Tongue (tissue), 2 donors: ENCODE data around the gene RAB22A. TPM values are rescaled to one million over a fixed set of nuclear protein-coding genes. Genes with fewer than 3 reads are reported as not detected.

ENCODE experiments used
- DNase-seq: peaks from one replicate; pipeline ENCODE4 v3.0.0-alpha.2; 2015
- total RNA-seq: library from RNA; depleted of rRNA; stranded (reverse); fragments of >200 nt; gene quantifications from one replicate; pipeline ENCODE4 v1.2.3, GENCODE V29; 2014

The RAB22A gene, protein sequence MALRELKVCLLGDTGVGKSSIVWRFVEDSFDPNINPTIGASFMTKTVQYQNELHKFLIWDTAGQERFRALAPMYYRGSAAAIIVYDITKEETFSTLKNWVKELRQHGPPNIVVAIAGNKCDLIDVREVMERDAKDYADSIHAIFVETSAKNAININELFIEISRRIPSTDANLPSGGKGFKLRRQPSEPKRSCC
- total RNA-seq: 19.3 TPM

DNA sequence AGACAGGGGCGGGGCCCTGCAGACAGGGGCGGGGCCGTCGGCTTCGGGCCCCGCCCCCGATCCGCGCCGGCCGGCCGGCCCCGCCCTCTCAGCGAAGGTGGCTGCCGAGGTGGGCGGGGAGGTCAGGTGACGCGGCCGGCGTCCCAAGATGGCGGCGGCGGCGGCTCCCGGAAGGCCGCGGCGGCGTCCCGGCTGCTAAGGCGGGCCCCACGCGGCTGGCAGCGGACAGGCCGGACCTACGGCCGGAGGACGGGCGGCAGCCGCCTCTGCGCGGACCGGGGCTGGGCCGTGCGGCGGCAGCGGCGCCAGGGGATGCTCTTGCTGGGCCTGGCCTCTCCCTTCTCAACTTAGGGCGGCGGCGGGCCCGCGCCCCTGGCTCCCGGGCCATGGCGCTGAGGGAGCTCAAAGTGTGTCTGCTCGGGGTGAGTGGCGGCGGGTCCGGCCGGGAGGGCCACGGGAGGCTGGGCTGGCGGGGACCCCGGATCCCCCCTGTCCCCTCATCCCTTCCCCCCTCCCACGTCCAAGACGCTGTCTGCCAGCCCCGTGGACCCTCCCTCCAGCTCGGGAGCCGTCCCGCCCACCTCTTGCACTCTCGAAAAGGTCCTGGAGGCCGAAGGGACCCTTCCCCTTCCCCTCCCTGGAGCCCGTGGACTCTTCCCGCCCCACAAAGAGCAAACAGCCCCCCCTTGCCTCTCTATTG, at the start of gene RAB22A:
Gene RAB22A (plus strand): TSS at position 125 of the 700 bp plus-strand sequence. CDS start 262 bp downstream, at position 387.
- DNase-seq: peak; percentile 91

DNA sequence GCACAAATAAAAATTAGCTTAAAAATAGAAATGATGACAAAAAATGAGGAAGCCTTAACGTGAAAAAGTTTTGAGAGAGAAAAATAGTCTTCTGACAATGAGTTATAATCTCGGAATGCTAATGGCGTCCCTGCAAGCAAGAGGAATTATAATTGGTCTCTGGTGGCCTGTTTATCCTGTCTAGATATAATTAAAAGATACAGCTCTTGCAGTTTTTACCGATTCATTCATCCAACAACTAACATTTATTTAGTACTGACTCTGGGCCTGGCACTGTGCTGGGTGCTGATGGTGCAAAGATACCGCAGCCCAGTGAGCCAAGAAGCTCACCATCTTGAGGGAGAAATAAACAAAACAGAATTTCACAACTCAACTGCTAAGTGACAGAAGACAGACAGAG, 49.5 kb upstream of the RAB22A start:
- DNase-seq: no peak

DNA sequence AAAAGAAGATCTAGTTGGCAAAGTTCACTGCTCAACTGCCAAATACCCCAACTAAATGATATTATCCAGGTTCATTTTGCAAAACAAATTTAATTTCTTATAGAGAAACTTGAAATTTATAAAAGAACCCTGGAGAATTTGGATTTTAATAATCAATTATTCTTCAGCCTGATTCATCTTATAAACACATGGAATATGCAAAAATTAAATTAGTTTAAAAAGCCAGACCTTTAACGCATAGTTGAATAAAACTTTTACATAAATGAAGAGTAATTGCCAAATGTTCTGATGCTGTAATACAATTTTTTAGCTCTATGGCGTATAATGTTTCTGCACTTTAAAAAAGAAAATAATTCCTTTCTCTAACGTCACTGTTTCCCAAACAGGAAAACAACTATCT, 47.9 kb upstream of the RAB22A start:
- DNase-seq: no peak

DNA sequence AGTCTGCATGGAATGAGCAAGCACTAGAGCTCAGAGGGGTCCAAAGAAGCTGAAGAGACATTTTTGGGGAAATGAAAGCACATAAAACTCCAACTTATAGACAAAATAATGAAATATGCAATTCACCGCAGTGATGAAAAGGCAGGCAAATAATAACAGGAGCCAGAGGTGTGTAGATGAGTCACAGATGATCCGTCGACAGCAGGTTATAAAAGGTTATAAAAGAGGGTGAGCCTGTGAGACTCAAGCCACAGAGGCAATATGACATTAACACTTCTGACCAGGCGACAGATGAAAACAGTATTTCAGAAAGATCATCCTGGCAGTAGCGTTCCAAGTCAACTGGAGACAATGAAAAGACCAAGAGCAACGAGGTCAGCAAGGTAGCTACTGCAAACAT, 45.2 kb upstream of the RAB22A start:
- DNase-seq: no peak

DNA sequence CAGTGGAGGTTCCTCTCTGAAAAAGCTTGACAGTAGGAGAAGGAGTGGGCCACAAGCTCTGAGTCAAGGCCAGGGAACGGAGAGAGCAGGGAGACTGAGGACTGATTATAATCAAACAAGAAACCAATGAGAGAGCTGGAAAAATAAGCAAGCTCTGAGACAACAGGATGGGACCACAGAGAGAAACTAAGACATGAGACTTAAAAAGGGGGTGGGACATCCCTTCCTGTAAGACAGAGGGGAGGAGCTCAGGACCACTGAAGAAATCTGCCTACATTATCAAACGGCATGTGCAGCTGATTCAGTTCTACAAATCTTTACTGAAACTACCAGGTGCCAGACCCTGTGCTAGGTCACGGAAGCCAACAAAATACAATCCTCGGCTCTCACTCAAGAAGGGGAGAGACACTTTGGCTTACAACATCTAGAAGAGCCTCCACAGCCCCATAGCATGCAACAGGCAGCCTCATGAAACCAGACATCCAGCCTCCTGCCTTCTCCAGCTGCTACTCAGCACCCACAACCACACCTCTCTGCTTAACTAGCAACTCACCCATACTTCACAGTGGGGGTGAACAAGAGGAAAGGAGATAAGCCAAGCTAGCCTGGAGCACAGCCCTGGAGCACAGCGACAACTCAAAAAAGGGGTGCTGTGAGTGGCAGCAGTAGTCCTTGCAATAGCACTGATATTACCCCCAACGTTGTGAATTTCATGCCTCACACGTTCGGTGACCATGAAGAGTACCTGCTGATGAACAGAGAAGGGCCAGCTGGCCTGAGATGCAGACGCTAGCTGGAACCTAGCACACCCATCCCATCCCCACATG, 41.9 kb upstream of the RAB22A start:
- no peak for DNase-seq

DNA sequence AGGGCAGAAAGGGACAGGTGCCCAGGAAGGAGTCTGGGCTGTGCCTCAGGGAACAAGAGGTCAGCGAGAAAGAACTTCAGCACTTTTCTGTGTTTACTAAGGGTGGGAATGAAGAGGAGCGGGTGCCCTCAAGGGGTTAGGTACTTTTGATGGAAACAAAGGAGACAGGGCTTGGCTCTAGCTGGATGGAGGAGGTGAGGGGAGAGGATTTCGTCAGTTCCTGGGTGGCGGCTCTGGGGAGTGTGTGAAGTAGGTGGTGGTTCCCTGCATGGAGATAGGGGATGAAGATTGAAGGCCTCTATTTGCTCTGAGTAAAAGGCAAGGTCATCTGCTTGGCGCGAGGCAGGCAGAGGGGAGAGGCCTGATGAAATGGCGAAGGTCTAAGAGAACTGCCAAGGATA, 41.1 kb upstream of the RAB22A start:
- no peak for DNase-seq

DNA sequence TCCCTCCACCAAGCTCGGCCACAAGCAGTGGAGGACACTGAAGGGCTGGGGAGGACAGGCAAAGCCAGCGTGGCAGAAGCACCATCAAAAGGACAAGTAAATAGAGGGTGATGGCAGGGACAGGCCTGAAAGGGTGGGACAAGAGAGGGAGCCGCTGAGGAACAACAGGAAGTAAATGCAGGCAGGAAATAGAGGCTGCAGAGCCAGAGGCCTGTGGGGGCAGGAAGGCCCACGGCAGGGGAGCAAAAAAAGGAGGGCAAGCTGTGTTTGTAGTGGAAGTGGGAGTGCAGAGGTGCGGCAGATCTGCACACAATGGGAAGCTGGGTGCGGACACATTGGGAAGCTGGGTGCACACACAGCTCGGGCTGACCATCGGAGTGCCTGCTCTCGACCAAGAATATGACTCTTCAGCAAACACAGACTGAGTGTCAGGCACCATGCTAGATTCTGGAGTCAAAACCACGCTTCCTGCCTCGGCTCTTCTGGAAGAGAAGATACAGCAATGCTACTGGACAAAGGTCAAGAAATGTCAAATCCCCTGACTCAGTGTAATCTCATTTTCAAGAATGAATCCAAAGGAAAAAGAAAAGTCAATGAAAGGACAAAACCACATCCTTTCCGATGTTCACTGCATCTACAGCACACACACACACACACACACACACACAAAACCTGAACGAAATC, 40.4 kb upstream of the RAB22A start:
- no peak for DNase-seq

DNA sequence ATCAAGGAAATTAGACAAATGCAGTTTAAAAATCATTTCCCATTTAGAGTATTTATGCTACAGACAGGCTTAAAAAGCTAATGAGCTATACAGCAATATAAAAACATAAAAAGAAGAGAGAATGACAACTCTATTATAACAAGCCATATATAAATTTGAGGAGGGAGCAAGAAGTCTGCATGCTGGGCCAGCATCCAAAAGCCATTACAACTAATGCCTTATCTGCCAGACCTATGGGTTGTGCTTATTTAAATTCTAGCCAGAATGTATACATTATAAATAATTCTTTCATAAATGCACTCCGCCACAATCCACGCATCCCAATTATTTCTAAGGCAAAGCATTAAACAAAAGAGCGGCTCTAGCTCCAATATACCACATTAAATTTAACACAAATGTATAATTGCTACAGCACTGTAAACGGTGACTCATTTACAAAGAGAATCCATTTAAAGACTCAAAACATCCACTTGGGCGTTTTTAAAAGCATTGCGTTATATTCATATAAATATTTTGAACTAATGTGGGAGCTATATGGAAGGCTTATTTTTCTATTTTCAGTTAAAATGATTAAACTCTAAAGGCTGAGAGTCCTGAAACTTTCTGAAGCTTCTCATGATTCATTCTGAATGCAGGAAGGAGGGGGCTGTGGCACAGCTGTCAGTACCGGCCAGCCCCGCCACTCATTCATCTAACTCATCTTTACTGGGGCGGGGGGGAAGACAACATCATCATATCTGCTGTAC, 37.7 kb upstream of the RAB22A start:
- peak; percentile 13 for DNase-seq

DNA sequence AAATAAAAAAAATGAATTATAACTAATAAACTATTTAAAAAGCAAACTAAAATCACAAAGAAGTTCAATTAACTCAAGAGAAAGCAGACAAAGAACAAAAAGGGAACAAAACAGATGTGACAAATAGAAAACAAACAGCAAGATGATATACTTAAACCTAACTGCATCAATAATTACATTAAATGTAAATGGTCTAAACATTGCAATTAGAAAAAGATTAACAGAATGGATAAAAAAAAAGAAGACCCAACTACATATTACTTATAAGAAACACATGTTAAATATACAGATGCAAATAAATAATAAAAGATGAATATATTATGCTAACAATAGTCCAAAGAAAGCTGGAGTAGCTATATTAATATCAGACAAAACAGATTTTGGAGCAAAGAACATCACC, 35.1 kb upstream of the RAB22A start:
- no peak for DNase-seq

DNA sequence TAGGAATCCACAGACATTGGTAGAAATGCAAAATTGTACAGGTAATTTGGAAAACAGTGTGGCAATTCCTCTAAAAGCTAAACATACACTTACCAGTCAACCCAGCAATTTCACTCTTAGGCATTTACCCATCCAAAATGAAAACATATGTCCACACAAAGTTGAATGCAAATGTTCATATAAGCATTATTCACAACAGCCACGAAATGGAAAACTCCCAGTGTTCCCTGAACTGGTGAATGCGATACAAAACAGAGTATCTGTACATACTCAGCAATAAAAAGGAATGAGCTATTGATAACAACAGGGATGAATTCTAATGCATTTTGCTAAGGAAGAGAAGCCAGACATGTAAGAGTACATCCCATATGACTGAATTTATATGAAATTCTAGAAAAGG, 32.4 kb upstream of the RAB22A start:
- no peak for DNase-seq

DNA sequence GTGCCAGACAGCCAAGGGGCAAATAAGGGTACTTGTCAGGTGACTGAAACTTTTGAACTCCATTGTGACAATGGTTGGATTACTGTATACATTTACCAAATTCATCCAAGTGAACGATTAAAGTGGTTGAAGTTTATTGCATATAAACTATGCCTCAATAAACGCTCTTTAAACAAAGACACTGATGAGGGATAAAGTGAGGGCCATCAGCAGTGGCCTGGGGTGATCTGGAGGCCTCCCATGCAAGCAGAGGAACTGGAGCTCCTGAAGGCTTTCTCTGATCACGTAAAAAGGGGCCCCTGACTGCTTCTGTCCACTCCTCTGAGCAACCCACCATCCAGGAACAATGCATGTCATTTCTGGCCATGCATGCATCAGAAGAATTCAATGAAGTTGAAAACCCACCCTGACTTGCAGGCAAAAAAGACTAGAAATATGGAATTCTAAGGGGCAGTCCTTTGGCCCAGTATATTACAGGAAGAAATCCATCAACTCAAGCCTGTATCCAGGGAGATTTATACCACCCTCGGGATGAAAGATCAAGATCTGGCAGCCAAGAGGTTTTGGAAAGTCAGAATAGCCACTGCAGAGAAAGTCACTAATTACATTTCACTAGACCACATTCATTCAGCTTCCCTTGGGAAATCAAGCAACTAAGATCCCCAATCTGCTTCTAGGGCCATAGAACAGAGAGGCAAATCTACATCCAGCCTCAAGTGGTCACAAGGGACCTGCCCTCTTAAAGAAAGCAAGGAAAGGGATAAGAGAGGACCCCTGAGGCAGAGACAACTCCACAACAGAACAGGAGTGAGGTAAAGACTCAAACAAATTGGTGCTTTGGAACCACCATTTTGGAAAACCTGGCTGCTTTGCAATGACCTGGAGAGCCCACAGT, 31.7 kb upstream of the RAB22A start:
- no peak for DNase-seq

DNA sequence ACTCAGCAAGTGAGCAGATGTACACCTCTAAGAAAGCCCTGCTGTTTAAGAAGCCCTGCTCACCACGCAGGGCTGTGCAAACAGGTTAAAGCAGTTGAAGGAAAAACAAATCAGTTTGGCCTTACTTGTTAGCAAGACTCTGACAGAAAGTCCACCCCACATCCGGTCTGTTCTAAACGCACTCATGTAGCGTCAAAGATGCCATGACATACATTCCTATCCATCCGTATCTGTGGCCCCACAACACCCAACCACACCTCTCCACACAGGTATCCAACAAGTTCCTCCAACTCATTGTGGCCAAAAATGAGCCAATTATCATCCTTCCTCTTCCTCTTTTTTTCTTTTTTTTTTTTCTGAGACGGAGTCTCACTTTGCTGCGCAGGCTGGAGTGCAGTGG, 22.8 kb upstream of the RAB22A start:
- DNase-seq: no peak

DNA sequence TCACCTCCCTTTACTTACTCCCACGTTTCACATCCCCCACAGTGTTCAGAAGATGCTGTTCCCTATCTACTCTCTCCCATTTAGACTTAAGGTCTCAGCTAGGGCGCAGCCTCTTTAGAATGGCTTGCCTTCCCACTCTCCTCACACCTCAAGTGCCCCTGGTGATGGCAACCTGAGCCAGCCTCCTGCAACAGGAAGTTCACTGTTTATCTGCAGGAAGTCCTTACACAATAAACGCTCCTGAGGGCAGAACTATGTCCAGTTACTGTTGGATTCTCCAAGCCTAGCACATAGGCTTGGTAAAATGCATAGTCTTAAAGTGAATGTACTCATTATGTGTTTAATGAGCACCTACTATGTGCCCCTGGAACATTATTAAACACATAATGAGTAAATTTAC, 21.9 kb upstream of the RAB22A start:
- DNase-seq: no peak

DNA sequence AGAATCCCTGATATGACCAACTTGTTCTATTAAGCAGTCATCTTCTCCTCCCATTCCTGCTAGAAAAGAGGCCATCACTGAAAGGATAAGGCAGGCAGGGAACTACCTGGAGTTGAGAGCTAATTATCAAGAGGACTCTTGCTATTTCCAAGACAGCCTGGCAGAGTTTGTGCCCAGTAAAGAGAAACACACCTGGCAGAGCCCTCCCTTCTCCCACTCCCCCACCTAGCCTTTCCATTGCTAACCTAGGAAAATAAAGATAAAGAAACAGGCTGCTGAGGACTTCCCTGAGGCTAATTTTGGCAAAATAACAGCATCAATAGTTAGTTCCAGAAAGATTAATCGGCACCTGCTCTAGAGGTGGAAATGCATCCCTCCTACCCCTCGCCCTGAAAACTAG, 20.4 kb upstream of the RAB22A start:
- DNase-seq: no peak

DNA sequence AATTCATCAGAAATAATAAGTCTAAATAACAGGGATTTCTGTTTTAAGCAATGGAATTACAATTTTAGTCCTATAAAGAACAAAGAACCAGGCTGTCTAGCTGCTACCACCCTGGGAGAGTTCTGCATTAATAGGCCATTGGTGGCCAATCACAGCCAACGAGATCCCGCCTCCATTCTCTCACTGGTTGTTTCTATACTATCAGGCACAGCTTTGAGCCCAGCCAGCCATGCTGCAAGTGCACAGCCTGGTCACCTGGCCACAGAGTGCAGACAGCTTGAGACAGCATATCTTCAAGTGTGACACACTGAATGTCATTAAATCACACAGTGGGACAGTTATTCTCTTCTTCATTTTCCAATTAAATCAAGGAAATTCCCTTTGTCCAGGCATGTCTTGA, 16.1 kb upstream of the RAB22A start:
- DNase-seq: no peak

DNA sequence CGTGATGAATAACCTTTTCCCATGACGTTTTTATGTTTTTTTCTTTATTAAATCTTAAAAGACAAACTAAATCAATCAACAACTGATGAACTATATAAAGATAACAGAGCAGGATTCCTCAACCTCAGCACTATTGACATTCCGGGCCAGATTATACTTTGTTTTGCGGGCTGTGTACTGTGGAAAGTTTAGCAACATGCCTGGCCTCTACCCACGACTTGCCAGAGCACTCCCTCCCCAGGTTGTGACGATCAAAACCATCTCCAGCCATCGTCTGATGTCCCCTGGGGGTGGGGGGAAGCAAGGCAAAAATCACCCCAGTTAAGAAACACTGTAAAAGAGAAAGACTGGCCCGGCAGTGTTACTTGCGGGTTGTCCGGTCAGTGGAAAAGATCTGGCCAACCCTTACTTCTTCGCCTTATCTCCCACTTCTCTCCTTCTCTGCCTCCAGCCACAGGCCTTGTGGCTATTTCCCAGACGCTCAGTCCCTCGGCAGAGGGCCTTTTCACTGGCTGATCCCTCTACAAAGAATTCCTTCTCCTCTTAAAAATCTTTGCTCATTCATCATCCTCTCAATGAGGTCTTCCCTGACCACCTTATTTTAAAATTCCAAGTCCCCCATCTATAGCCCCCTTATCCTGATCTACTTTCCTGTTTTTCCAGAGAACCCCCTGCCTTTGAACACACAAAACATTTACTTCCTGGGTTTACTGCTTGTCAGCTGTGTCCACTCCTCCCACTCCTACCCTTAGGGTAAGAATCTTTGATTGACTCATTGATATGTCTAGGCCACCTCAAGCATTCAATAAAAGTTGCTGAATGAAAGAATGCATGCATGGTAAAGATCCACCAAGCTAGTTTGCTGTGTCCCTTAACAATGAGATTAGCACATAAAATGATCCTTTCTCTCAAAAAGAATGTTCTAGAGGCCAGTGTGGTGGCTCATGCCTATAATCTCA, 14.7 kb upstream of the RAB22A start:
- DNase-seq: no peak

DNA sequence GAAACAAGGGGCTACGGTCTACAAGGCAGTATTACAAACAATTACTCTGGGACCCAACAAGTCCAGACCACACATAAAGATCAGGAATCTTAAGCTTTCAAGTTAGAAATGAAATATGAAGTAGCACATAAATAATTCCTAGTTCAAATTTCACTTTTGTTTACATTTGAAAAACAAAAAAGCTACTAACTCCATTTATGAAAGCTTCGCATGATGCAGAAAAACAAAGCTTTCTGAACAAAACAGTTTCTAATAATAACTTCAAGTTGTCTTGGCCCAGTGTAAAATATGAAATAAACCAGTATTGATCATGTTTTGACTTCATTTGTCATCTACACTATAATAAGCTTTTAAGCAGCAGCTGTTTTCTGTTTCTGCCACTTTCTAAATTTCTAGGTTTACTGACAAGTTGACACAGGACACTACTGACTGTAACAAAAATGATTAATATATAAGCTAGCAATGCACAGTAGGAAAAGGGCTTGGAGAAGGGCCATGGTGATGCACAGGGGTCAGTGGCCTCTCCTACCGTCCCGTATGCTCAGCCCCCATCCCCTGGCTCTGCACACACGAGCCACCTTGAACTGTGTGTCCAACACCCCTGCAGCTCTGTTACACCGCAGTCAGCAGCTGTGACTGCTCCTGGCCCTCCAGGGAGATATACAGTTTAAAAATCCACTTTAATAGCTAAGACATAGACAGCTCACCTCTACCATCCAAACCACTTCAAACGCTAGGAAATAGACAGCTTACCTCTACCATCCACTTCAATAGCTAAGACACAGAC, 13.3 kb upstream of the RAB22A start:
- no peak for DNase-seq

DNA sequence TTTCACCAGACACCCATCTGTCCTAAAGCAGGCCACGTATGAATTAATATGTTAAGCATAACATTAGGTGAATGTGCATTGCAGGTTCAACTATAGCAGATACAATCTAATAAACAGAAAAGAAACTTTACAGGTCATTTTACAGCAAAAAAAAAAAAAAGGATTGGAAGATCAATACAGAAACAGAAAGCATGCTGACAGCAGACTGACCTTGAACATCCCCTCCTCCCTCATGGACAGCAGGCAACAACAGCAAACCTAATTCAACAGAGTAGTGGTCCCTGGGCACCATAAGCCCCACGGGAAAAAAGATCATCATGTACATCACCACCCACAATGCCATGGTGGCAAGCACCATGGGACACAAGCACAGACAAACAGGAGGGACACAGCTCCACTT, 12.1 kb upstream of the RAB22A start:
- no peak for DNase-seq

DNA sequence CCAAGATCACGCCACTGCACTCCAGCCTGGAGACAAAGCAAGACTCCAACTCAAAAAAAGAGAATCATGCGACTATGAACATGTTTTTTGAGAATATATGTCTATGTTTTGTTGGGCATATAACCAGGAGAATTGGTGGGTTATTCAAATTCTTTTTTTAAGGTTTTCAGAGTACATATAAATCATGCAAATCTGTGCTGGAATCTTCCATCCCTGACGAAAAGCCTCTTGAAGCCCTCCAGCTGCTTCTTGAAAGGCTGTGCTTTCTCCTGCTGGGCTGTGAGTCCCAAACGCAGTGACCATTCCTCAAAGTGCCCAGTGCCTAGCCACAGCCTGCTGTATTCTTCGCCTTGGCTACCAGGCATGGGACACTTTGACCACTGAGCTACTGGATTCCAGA, 9.2 kb upstream of the RAB22A start:
- no peak for DNase-seq
